ENCODE data around the gene TUBA1C. TPM values are rescaled to one million over a fixed set of nuclear protein-coding genes. Genes with fewer than 3 reads are reported as not detected.

Gene TUBA1C
- total and polyA plus RNA-seq, 9 of the 15 experiments (the other 6 are each of a cell fraction or from before 2014, with no cell fraction given): 755 to 3,012 (median 914) TPM

DNA sequence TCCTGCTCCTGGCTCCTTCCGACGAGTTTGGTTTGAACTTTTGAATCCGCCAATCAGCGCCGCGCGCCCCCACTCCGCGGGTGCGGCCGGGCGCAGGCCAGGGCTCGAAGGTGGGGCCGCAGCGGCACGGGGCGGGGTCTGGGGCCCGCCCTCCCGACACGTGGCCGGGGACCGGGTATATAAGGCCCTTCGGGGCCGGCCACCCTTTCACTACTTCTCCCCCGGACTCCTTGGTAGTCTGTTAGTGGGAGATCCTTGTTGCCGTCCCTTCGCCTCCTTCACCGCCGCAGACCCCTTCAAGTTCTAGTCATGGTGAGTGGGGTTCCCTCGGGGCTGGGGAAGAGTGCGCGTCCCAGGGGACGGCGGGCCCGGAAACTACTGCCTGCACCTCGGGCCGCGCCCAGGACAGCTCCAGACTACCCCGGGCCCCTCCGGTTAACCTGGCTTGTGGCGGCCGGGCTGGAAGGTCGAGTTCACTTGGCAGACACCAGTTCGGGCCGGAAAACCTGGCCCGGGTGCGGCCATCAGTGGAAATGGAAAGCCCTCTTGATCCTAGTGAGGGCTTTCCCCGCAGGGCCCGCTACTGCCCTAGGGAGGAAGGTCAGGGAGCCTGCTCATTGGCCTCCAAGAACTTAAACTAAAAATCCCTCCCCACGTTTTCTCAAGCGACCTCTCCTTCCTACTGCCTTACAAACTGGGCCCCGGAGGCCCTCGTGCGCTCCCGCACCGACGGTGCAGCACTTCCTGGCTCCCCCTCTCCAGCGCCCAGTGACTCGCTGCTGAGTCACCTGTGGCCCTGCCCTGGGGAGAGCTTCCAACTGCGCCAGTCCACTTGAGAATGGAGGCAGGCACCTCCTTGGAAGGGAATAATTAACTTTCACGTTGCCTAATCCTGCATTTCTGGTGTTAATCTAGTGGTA lies at the start of gene TUBA1C (continued):
- TF ChIP-seq ZNF609 (CRISPR knock-in tag; IDR thresholded peaks at IDR 0.05; ENCODE audit: borderline replicate concordance) (peak; percentile 84), MED1 (CRISPR knock-in tag; IDR thresholded peaks at IDR 0.05; ENCODE audit: borderline replicate concordance) (peak; percentile 57; the same call in 1 of the 2 replicates), ZNF165 (CRISPR knock-in tag; IDR thresholded peaks at IDR 0.05; ENCODE audit: borderline replicate concordance) (no peak), CXXC5 (CRISPR knock-in tag; IDR thresholded peaks at IDR 0.05) (peak; percentile 93), NR3C1 (CRISPR knock-in tag; IDR thresholded peaks at IDR 0.05) (0 out of 2 replicates have a peak, but pooled peaks have one; percentile 37), CSDE1 (IDR thresholded peaks at IDR 0.05) (peak in 1 of 2 experiments; percentile 74; a peak in 2 of 4 replicates), ZNF277 (CRISPR knock-in tag; IDR thresholded peaks at IDR 0.05; ENCODE audit: borderline replicate concordance) (no peak), ELF1 (tag; IDR thresholded peaks at IDR 0.05) (peak; percentile 76)
- TF ChIP-seq, protein P1, sequence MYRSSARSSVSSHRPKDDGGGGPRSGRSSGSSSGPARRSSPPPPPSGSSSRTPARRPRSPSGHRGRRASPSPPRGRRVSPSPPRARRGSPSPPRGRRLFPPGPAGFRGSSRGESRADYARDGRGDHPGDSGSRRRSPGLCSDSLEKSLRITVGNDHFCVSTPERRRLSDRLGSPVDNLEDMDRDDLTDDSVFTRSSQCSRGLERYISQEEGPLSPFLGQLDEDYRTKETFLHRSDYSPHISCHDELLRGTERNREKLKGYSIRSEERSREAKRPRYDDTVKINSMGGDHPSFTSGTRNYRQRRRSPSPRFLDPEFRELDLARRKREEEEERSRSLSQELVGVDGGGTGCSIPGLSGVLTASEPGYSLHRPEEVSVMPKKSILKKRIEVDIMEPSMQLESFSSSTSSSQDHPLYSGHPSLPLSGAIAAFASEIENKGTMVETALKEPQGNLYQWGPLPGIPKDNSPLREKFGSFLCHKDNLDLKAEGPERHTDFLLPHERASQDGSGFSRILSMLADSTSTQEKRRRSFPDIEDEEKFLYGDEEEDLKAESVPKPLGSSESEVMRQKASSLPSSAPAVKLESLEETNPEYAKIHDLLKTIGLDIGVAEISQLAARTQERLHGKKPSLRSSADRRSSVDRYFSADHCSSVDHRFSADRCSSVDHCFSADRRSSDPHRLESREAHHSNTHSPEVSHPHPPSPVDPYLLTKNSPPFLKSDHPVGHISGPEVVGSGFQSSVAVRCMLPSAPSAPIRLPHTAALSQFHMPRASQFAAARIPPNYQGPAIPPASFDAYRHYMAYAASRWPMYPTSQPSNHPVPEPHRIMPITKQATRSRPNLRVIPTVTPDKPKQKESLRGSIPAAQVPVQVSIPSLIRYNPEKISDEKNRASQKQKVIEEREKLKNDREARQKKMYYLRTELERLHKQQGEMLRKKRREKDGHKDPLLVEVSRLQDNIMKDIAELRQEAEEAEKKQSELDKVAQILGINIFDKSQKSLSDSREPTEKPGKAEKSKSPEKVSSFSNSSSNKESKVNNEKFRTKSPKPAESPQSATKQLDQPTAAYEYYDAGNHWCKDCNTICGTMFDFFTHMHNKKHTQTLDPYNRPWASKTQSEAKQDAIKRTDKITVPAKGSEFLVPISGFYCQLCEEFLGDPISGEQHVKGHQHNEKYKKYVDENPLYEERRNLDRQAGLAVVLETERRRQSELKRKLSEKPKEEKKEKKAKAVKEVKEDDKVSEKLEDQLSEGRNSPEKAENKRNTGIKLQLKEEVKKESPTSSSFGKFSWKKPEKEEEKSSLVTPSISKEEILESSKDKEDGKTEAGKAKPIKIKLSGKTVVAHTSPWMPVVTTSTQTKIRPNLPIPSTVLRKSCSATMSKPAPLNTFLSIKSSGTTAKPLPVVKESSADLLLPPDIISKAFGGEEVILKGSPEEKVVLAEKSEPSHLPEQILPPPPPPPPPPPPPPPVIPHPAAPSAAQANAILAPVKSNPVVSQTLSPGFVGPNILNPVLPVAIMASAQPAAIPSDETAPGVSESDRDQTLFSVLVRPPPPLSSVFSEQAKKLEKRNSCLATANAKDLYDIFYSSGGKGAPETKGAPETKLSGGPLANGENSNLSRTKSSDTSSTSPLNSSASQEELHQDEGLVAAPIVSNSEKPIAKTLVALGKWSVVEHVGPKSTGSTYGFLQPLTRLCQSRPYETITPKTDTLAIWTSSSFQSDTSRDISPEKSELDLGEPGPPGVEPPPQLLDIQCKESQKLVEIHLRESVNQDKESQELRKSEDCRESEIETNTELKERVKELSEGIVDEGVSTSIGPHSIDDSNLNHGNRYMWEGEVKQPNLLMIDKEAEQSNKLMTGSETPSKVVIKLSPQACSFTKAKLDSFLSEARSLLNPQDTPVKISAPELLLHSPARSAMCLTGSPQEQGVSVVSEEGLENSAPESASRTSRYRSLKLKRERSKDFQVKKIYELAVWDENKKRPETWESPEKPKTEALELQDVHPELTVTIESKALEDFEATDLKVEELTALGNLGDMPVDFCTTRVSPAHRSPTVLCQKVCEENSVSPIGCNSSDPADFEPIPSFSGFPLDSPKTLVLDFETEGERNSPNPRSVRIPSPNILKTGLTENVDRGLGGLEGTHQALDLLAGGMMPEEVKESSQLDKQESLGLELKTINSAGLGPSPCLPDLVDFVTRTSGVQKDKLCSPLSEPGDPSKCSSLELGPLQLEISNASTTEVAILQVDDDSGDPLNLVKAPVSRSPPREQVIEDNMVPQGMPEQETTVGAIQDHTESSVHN (IDR thresholded peaks at IDR 0.05; ENCODE audit: borderline replicate concordance in 1 of 2, low read depth in 1 of 2): no peak
- TF ChIP-seq, protein P2, sequence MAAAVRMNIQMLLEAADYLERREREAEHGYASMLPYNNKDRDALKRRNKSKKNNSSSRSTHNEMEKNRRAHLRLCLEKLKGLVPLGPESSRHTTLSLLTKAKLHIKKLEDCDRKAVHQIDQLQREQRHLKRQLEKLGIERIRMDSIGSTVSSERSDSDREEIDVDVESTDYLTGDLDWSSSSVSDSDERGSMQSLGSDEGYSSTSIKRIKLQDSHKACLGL (CRISPR knock-in tag; IDR thresholded peaks at IDR 0.05; ENCODE audit: borderline replicate concordance, poor library complexity, severe bottlenecking): peak; percentile 58

Data from K562 (cell line).